ENCODE measurements around the gene PACS2. TPM values are rescaled to one million over a fixed set of nuclear protein-coding genes. Genes with fewer than 3 reads are reported as not detected.

Gene PACS2
- total RNA-seq, 1 experiment from 2014 or later: 72.5 TPM

GRCh38 chr14:105412771-105413543 lies 98.4 kb downstream of the PACS2 start:
- H3K79me2 ChIP-seq (ENCODE audit: insufficient read depth, low read length): no peaks in the 10 kb centered on the region
- H3K4me1 Mint-ChIP-seq: peaks cover 6 to 25% of the 10 kb centered on the region in 2 experiments; a peak in 3 of 4 replicates
- peaks cover 79% of the 10 kb centered on the region for H3K27me3 Mint-ChIP-seq (ENCODE audit: low read depth)
- 0 out of 5 replicates have a peak, but pooled peaks cover 0 to 3% of the 10 kb centered on the region in 2 experiments for H3K9me3 Mint-ChIP-seq
- WGBS (ENCODE audit: extremely low coverage, insufficient read length, low lambda C conversion rate): no CpG with 5 or more reads among the region's 8 CpGs
- no peak overlapping the region for H4K8ac ChIP-seq (replicated peaks; ENCODE audit: insufficient read length, low read depth, low read length)
- H4K91ac ChIP-seq (ENCODE audit: insufficient read length, low read depth, low read length): no peak overlapping the region
- no peak for DNase-seq
- no peak overlapping the region for H3K4ac ChIP-seq (ENCODE audit: low read depth, low read length)
- no peaks in the 10 kb centered on the region for H3K79me1 ChIP-seq (ENCODE audit: insufficient read depth, low read depth, low read length, poor library complexity, severe bottlenecking)
- no peaks in the 10 kb centered on the region for H3K9me3 ChIP-seq (ENCODE audit: control insufficient read depth, low read depth, low read length)
- H3K9ac ChIP-seq (ENCODE audit: extremely low read depth, insufficient read length, low read length): no peak overlapping the region
- no peak overlapping the region for H2BK20ac ChIP-seq (ENCODE audit: low read depth, low read length, poor library complexity, severe bottlenecking)
- no peak overlapping the region for H3K27ac Mint-ChIP-seq
- H2BK5ac ChIP-seq (ENCODE audit: insufficient read length, low read length): no peak overlapping the region
- H2BK120ac ChIP-seq (ENCODE audit: low read depth, low read length, poor library complexity, severe bottlenecking): no peak overlapping the region
- no peak overlapping the region for H3K4me2 ChIP-seq (ENCODE audit: insufficient read depth, insufficient read length, low read length)
- no peak overlapping the region for H2AK5ac ChIP-seq (ENCODE audit: insufficient read length, low read length)
- H3K36me3 Mint-ChIP-seq (ENCODE audit: insufficient read depth in 1 of 3, low read depth in 3 of 3): peaks cover 5 to 10% (median 10%) of the 10 kb centered on the region in 3 experiments
- no peak overlapping the region for H3K18ac ChIP-seq (ENCODE audit: insufficient read length, low read depth, low read length)
- no peak overlapping the region for H2AFZ ChIP-seq (ENCODE audit: low read length)
- no peak overlapping the region for H2BK15ac ChIP-seq (ENCODE audit: low read depth, low read length)
- TF ChIP-seq CTCF (conservative IDR thresholded peaks at IDR 0.05): no peak
- peak overlapping the region in 1 of 2 experiments; percentile 55; a peak in 1 of 5 replicates for H3K4me3 Mint-ChIP-seq
- peaks cover 12% of the 10 kb centered on the region for H3K27me3 ChIP-seq (ENCODE audit: insufficient read depth, low read length)
- no peak overlapping the region for H3K23ac ChIP-seq (ENCODE audit: insufficient read length, low read depth, low read length)
- H2BK12ac ChIP-seq (ENCODE audit: insufficient read length, low read depth, low read length): no peak overlapping the region
- H3K23me2 ChIP-seq (ENCODE audit: insufficient read length, low read depth, low read length, poor library complexity, severe bottlenecking): peaks cover 8% of the 10 kb centered on the region
- no peak overlapping the region; the same call in 1 of the 2 replicates for H3K14ac ChIP-seq (ENCODE audit: insufficient read depth, low read length)
- H3K4me1 ChIP-seq (ENCODE audit: insufficient read depth, low read length): no peaks in the 10 kb centered on the region
- peaks cover 3% of the 10 kb centered on the region for H4K20me1 ChIP-seq (ENCODE audit: control insufficient read depth, insufficient read depth, insufficient read length)
- no peak overlapping the region for H4K5ac ChIP-seq (ENCODE audit: insufficient read length, low read depth, low read length)
- H3K27ac ChIP-seq (ENCODE audit: insufficient read length, low read depth, low read length): no peak overlapping the region
- no peak overlapping the region for H3T11ph ChIP-seq (ENCODE audit: low read length)
- H3K56ac ChIP-seq (ENCODE audit: insufficient read length, low read depth, low read length): no peak overlapping the region
